Spleen (tissue), 11 donors: ENCODE data around the gene HLA-DMA. TPM values are rescaled to one million over a fixed set of nuclear protein-coding genes. Genes with fewer than 3 reads are reported as not detected.
A peak's percentile ranks its signal among the peaks of the same experiment; 100 is the strongest.

Experiments
- DNase-seq: peaks from one replicate; pipeline ENCODE4 v3.0.0-alpha.2; 2020
- H3K27ac ChIP-seq, 8 donors: fragments of 200-600 bp; sonication (generic) in 7 of 8; 1 replicate in 4 of 8; 2 replicates in 4 of 8; pipeline versions ENCODE4 v1.5.0 to v1.8.0; 2016 to 2021; ENCODE audit warnings: inconsistent platforms in 4 of 8, mild to moderate bottlenecking in 4 of 8, moderate library complexity in 1 of 8
- H3K27me3 ChIP-seq, 7 donors: fragments of 200-600 bp; sonication (generic) in 6 of 7; replicated peaks in 1 of 7; 1 replicate in 4 of 7; 2 replicates in 3 of 7; pipeline versions ENCODE4 v1.5.0 to v1.8.0; 2016 to 2021; ENCODE audit warnings: inconsistent platforms in 3 of 7, mild to moderate bottlenecking in 1 of 7
- H3K36me3 ChIP-seq, 6 donors: fragments of 200-600 bp; sonication (generic) in 5 of 6; 1 replicate in 4 of 6; 2 replicates in 2 of 6; pipeline versions ENCODE4 v1.5.0 to v1.8.0; 2016 to 2021; ENCODE audit warnings: inconsistent platforms in 2 of 6
- H3K4me1 ChIP-seq, 6 donors: fragments of 200-600 bp; sonication (generic) in 5 of 6; 1 replicate in 3 of 6; 2 replicates in 3 of 6; pipeline versions ENCODE4 v1.5.0 to v1.8.0; 2016 to 2021; ENCODE audit warnings: inconsistent platforms in 3 of 6
- H3K4me3 ChIP-seq, 8 donors: fragments of 200-600 bp; sonication (generic) in 7 of 8; 1 replicate in 4 of 8; 2 replicates in 4 of 8; pipeline versions ENCODE4 v1.5.0 to v1.8.0; 2016 to 2021; ENCODE audit warnings: inconsistent platforms in 4 of 8, mild to moderate bottlenecking in 4 of 8, moderate library complexity in 2 of 8
- H3K9me3 ChIP-seq, 8 donors: fragments of 200-600 bp; sonication (generic) in 7 of 8; 1 replicate in 4 of 8; 2 replicates in 4 of 8; pipeline versions ENCODE4 v1.5.0 to v1.8.0; 2016 to 2021; ENCODE audit warnings: inconsistent platforms in 4 of 8
- POLR2A ChIP-seq, 3 donors: fragments of 450-650 bp; IDR thresholded peaks; one replicate each; pipeline ENCODE4 v1.5.1; 2017; ENCODE audit warnings: antibody characterized with exemption in 3 of 3, mild to moderate bottlenecking in 1 of 3
- POLR2AphosphoS5 ChIP-seq, 3 donors: sonication (generic); formaldehyde crosslinking; IDR thresholded peaks; one replicate each; pipeline ENCODE4 v1.5.1; 2017; ENCODE audit warnings: antibody characterized with exemption in 3 of 3
- WGBS, 5 donors: extraction: QIAGEN DNeasy Blood & Tissue Kit in 3 of 5; methylation state at CpG; one replicate each; pipeline versions ENCODE4 v1.1.5 to v1.1.7; 2013 to 2018; 5-methylcytosine and 5-hydroxymethylcytosine counted together
- intact Hi-C: fragments of 100-400 bp; cut with DNase I; formaldehyde crosslinking; loops from one replicate; pipeline ENCODE4 v1.15.0; 2023; ENCODE audit warnings: low total_unique reads
- polyA plus RNA-seq, 3 donors: library from polyadenylated mRNA; stranded (reverse); fragments of 200-250 nt; gene quantifications; one replicate each; pipeline ENCODE4 v1.2.1, GENCODE V29; 2013
- total RNA-seq, 7 donors: library from RNA; depleted of rRNA in 3 of 7; stranded (reverse); fragments of >200 nt in 3 of 7; fragmentation: NEBNext Ultra II Directional in 4 of 7; extraction: Animal tissue kit (Norgen Biotek cat#: 25700) in 4 of 7; gene quantifications; one replicate each; pipeline versions ENCODE4 v1.1.0 to v1.2.1, GENCODE V29; 2016 to 2021
- TF ChIP-seq, protein P1 (sequence below), 11 experiments: fragments of 200-600 bp in 7 of 11; fragments of 450-650 bp in 4 of 11; sonication (generic) in 4 of 11; IDR thresholded peaks in 8 of 11; conservative IDR thresholded peaks in 3 of 11; 1 replicate in 7 of 11; 2 replicates in 4 of 11; pipeline versions ENCODE4 v1.4.0 to v1.8.0; 2016 to 2021; ENCODE audit warnings: antibody characterized with exemption in 11 of 11, inconsistent platforms in 4 of 11, mild to moderate bottlenecking in 1 of 11
- donor health status: healthy with polysubstance abuse.
- donor health status: DM: no; HTN: no; CAD: no; lungs with moderate emphysema.
- donor health status: DM: no; HTN: no; CAD: no.
- donor health status: Bipolar disorder and iron deficiency.
- donor health status: healthy.
- donor health status: DM: no; HTN: no; CAD: no.
- donor health status: DM: yes; HTN: yes; CAD: no.

HLA-DMA gene
- total and polyA plus RNA-seq, 10 donors: 141 to 423 (median 195) TPM

DNA sequence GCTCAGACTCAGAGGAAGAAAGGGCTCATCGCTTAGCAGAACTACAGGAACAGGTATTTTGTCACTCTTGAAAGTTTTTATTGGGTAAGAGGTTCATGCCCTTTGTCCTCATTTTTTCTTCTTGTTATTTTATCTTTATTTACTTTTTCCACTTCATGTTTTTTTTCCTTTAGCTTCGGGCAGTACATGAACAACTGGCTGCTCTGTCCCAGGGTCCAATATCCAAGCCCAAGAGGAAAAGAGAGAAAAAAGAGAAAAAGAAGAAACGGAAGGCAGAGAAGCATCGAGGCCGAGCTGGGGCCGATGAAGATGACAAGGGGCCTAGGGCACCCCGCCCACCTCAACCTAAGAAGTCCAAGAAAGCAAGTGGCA is 25.0 kb upstream of the HLA-DMA start:
- intact Hi-C loops: no loop called here
- no peak for DNase-seq
- peak overlapping the region in 5 of 8 donors; percentile 2 to 49 (median 19) for H3K27ac ChIP-seq
- peaks cover 40 to 96% (median 67%) of the 10 kb centered on the region in 6 donors for H3K4me1 ChIP-seq
- 63 to 82% (median 73%) methylated on average over 7 of the region's 7 CpGs for WGBS, 5 donors
- peaks cover 23 to 100% (median 81%) of the 10 kb centered on the region in 6 donors for H3K36me3 ChIP-seq
- no peaks in the 10 kb centered on the region for H3K27me3 ChIP-seq
- no peaks in the 10 kb centered on the region for H3K9me3 ChIP-seq
- no peak for TF ChIP-seq POLR2AphosphoS5 (IDR thresholded peaks at IDR 0.05)
- TF ChIP-seq, protein P1, sequence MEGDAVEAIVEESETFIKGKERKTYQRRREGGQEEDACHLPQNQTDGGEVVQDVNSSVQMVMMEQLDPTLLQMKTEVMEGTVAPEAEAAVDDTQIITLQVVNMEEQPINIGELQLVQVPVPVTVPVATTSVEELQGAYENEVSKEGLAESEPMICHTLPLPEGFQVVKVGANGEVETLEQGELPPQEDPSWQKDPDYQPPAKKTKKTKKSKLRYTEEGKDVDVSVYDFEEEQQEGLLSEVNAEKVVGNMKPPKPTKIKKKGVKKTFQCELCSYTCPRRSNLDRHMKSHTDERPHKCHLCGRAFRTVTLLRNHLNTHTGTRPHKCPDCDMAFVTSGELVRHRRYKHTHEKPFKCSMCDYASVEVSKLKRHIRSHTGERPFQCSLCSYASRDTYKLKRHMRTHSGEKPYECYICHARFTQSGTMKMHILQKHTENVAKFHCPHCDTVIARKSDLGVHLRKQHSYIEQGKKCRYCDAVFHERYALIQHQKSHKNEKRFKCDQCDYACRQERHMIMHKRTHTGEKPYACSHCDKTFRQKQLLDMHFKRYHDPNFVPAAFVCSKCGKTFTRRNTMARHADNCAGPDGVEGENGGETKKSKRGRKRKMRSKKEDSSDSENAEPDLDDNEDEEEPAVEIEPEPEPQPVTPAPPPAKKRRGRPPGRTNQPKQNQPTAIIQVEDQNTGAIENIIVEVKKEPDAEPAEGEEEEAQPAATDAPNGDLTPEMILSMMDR (IDR thresholded peaks at IDR 0.05 in 8 of 11, conservative IDR thresholded peaks at IDR 0.05 in 3 of 11): no peak
- TF ChIP-seq POLR2A (IDR thresholded peaks at IDR 0.05): no peak
- peak overlapping the region in 1 of 8 donors; percentile 98 for H3K4me3 ChIP-seq

DNA sequence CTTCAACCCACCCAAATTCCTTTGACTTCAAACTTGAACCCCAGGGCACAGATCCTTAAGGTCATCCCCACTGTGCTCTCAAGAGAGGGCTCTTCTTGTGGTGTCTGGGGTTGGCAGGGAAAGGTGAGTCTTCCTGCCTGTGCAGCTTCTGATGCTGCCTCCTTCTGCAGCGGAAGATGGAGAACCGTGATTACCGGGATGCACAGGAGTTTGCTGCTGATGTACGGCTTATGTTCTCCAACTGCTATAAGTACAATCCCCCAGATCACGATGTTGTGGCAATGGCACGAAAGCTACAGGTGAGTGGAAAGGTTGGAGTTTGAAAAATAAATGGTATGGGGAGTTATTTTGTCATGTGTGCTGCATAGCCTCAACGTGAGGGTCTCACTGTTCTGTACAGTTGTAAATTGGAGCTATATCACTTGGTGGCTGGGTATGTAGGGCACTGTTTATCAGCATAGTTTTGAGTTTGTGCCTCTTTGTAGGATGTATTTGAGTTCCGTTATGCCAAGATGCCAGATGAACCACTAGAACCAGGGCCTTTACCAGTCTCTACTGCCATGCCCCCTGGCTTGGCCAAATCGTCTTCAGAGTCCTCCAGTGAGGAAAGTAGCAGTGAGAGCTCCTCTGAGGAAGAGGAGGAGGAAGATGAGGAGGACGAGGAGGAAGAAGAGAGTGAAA is 24.5 kb upstream of the HLA-DMA start:
- peak overlapping the region in 1 of 8 donors; percentile 98 for H3K4me3 ChIP-seq
- TF ChIP-seq POLR2A (IDR thresholded peaks at IDR 0.05): no peak
- peak in 2 of 3 donors; percentile 30 to 55 for TF ChIP-seq POLR2AphosphoS5 (IDR thresholded peaks at IDR 0.05)
- H3K36me3 ChIP-seq: peaks cover 23 to 100% (median 84%) of the 10 kb centered on the region in 6 donors
- peaks cover 40 to 91% (median 66%) of the 10 kb centered on the region in 6 donors for H3K4me1 ChIP-seq
- H3K27me3 ChIP-seq: no peaks in the 10 kb centered on the region
- H3K27ac ChIP-seq: peak overlapping the region in 5 of 8 donors; percentile 2 to 49 (median 19)
- 69 to 81% (median 74%) methylated on average over 10 of the region's 10 CpGs for WGBS, 5 donors
- intact Hi-C loops: no loop called here
- DNase-seq: no peak
- no peaks in the 10 kb centered on the region for H3K9me3 ChIP-seq

DNA sequence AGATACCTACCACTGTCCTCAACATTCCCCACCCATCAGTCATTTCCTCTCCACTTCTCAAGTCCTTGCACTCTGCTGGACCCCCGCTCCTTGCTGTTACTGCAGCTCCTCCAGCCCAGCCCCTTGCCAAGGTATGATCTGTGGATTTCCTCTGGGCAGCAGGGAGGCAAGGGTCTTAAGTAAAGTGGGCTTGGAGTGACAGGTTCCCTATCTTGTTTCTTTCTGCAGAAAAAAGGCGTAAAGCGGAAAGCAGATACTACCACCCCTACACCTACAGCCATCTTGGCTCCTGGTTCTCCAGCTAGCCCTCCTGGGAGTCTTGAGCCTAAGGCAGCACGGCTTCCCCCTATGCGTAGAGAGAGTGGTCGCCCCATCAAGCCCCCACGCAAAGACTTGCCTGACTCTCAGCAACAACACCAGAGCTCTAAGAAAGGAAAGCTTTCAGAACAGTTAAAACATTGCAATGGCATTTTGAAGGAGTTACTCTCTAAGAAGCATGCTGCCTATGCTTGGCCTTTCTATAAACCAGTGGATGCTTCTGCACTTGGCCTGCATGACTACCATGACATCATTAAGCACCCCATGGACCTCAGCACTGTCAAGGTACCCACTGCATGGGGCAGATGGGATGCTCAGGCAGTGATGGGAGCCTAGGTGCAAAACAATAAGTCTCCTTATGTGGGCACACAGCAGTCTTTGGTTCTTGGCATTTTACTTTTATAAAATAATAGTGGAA is 23.6 kb upstream of the HLA-DMA start:
- peak overlapping the region in 3 of 8 donors; percentile 3 to 99 (median 98) for H3K4me3 ChIP-seq
- H3K36me3 ChIP-seq: peaks cover 23 to 94% (median 78%) of the 10 kb centered on the region in 6 donors
- H3K4me1 ChIP-seq: peaks cover 40 to 82% (median 66%) of the 10 kb centered on the region in 6 donors
- intact Hi-C loops: no loop called here
- H3K9me3 ChIP-seq: no peaks in the 10 kb centered on the region
- H3K27ac ChIP-seq: peak overlapping the region in 3 of 8 donors; percentile 3 to 31 (median 19)
- TF ChIP-seq POLR2AphosphoS5 (IDR thresholded peaks at IDR 0.05): peak in 2 of 3 donors; percentile 3 to 47
- TF ChIP-seq, protein P1 (IDR thresholded peaks at IDR 0.05 in 8 of 11, conservative IDR thresholded peaks at IDR 0.05 in 3 of 11): no peak
- TF ChIP-seq POLR2A (IDR thresholded peaks at IDR 0.05): no peak
- DNase-seq: no peak
- WGBS, 5 donors: 86 to 92% (median 89%) methylated on average over 7 of the region's 7 CpGs
- H3K27me3 ChIP-seq: no peaks in the 10 kb centered on the region

DNA sequence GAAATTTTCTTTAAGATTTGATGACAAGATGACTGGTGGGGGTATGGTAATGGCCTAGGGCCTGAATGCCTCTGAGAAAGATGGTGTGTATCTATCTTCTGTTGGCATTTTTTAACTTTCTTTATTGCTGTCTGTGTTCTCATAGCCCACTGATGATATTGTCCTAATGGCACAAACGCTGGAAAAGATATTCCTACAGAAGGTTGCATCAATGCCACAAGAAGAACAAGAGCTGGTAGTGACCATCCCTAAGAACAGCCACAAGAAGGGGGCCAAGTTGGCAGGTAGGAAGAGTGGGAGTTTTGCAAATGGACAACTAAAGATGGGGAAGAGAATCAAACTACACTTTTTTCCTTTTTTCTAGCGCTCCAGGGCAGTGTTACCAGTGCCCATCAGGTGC is 23.0 kb upstream of the HLA-DMA start:
- Histone ChIP-seq H3K27ac (peak overlapping the region in 2 of 8 donors; percentile 7 to 31), H3K4me3 (peak overlapping the region in 3 of 8 donors; percentile 3 to 99 (median 98)), H3K9me3 (no peaks in the 10 kb centered on the region), H3K4me1 (peaks cover 40 to 75% (median 62%) of the 10 kb centered on the region in 6 donors), H3K36me3 (peaks cover 23 to 88% (median 71%) of the 10 kb centered on the region in 6 donors), H3K27me3 (no peaks in the 10 kb centered on the region)
- DNase-seq: no peak
- 61 to 77% (median 67%) methylated on average over 2 of the region's 2 CpGs for WGBS, 5 donors
- intact Hi-C loops: no loop called here
- TF ChIP-seq POLR2A (IDR thresholded peaks at IDR 0.05) (no peak), POLR2AphosphoS5 (IDR thresholded peaks at IDR 0.05) (no peak)
- TF ChIP-seq, protein P1 (IDR thresholded peaks at IDR 0.05 in 8 of 11, conservative IDR thresholded peaks at IDR 0.05 in 3 of 11): no peak
